ENCODE data around the gene GTF2IRD1.
"Not testable (repeated sequence)": the region's sequence is repeated elsewhere in the genome, so short reads cannot be mapped to it uniquely, and the experiment has no call there.

GTF2IRD1 gene

DNA sequence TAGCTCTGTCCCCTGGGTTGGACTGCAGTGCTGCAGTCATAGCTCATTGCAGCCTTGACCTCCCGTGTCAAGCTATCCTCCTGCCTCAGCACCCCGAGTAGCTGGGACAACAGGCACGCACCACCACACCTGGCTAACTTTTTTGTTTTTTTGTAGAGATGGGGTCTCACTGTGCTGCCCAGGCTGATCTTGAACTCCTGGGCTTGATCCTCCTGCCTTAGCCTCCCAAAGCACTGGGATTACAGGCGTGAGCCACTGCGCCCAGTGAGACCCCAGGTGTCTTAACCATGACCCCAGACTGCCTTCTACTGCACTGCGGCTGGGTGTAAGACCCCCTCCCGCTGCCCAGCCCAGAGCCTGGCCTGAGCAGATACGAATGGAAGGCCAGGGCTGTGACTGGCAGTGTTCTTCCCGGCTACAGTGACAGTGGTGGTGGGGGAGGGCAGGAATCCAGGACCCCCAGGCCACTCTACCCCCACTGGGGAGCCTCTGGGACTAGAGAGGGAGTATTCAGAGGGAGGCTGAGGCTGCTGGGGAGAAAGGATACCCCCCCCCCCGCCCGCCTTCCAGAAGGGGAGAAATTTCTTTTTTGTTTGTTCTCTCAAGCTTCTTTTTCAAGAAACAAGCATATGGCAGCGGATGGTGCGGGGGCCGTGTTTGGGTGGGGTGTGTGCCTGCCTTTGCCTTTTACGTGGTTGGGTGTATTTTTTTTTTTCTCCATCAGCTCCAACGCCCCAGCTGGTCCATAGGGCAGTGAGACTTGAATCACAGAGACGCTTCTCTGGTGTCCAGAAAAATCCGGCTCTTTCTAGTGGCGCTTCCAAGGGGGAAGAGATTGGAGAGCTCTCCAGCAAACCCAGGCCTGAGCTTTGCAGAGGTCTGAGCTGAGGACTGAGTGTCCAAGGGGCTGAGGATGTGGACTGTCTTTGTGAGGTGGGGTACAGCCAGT is 36.6 kb downstream of the GTF2IRD1 start:
- no peak for DNase-seq (ENCODE audit: low read depth in 2 of 2)

DNA sequence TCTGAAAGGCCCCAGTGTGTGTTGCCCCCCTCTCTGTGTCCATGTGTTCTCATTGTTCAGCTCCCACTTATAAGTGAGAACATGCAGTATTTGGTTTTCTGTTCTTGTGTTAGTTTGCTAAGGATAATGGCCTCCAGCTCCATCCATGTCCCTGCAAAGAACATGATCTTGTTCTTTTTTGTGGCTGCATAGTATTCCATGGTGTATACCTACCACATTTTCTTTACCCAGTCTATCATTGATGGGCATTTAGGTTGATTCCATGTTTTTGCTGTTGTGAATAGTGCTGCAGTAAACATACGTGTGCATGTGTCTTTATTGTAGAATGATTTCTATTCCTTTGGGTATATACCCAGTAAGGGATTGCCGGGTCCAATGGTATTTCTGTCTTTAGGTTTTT is 37.8 kb downstream of the GTF2IRD1 start:
- not testable (repeated sequence) for DNase-seq (ENCODE audit: low read depth in 2 of 2)

- no peak for DNase-seq (ENCODE audit: low read depth in 2 of 2)
Observed at GRCh38 chr7:74493295-74493694, 39.6 kb downstream of the GTF2IRD1 start.

DNA sequence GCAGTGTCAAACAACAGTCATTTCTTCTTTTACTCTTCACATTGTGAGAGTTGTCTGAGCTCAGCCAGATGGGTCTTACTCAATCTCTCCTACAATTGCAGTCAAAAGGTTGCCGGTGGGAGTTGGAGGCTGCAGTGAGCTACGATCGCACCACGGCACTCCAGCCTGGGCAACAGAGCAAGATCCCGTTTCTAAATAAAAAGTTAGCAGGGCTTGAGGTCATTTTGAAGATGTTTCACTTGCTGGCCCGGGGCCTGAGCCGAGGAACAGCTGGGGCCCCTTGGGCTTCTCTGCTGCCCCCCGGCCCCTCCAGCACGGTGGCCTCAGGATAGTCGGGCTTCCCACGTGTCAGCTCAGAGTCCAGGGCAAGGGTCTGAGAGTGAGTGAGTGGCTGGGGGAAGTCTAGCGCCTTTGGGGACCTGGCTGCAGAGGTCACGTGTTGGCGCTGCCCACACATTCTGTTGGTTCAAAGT is 40.4 kb downstream of the GTF2IRD1 start:
- DNase-seq (ENCODE audit: low read depth in 2 of 2) = no peak

DNA sequence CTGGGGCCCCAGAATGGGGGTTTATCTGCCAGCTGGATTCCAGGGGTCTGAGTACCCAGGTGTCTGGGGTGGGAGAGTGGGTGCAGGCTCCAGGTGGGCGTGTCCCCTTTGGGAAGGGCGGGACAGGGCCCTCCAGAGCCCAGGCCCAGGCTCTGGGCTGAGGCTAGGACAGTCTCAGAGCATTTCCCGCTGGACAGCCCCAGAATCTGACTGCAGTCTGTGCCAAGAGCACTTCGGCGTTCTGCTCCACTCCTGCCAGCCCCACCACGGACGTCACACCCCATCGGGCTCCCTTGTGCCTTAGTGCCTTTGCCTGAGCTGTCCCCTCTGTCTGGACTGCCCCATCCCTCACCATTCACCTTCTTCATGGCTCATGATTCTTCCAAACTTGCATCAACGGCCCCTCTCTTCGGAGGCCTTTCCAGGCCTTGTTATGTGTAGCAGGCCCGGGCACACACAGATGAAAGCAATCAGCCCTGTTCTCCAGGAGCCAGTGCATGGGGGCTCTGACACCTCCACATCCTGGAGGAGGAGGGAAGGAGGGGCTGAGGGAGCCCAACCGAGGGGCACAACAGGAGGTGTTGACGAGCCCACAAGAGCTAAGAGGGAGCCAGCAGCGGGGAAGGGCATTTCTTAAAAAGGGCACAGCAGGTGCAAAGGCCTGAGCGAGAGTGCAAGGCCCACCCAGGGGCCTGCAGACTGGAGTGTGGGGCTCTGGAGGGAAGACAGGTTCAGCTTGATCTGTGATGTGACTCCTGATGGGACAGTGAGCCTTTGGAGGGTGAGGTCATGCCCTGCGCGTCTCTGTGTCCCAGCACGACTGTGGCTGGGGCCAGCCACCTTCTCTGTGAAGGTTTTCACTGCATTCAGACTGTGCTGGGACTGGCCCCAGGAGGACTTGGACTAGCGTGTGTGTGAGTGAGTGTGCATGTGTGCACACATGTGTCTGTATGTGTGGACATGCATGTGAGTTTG is 41.7 kb downstream of the GTF2IRD1 start:
- DNase-seq (ENCODE audit: low read depth in 2 of 2) = no peak

DNA sequence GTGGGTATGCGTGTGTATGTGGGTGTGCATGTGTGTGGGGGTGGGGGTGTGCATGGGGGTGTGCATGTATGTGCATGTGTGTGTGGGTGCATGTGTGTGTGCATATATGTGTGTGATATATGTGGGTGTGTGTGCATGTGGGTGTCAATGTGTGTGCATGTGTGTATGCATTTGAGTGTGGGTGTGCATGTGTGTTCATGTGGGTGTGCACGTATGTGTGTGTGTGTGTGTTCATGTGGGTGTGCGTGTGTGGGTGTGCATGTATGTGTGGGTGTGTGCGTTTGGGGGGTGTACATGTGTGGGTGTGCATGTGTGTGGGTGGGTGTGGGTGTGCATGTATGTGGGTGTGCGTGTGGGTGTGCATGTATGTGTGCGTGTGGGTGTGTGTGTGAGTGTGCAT is 42.6 kb downstream of the GTF2IRD1 start:
- no peak for DNase-seq (ENCODE audit: low read depth in 2 of 2)

GRCh38 chr7:74496773-74497172 is 43.1 kb downstream of the GTF2IRD1 start:
- DNase-seq (ENCODE audit: low read depth in 2 of 2) = not testable (repeated sequence)

DNA sequence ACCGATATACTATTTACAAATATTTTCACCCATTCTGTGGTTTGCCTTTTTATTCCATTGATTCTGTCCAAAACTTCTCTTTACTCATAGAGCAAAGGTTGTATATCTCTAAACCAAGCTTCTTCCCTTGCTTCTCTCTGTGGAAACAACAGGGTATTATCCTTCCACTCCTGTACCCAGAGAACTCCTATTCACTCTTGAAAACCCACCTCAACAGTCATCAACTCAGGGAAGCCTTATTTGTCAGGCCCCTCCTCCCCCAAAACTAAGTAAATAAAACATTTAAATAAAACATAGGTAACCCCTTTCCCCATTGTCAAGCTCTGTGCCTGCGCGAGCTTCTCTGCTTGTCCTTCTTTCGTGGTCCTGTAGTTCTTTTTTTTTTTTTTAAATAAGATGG is 44.6 kb downstream of the GTF2IRD1 start:
- no peak for DNase-seq (ENCODE audit: low read depth in 2 of 2)

DNA sequence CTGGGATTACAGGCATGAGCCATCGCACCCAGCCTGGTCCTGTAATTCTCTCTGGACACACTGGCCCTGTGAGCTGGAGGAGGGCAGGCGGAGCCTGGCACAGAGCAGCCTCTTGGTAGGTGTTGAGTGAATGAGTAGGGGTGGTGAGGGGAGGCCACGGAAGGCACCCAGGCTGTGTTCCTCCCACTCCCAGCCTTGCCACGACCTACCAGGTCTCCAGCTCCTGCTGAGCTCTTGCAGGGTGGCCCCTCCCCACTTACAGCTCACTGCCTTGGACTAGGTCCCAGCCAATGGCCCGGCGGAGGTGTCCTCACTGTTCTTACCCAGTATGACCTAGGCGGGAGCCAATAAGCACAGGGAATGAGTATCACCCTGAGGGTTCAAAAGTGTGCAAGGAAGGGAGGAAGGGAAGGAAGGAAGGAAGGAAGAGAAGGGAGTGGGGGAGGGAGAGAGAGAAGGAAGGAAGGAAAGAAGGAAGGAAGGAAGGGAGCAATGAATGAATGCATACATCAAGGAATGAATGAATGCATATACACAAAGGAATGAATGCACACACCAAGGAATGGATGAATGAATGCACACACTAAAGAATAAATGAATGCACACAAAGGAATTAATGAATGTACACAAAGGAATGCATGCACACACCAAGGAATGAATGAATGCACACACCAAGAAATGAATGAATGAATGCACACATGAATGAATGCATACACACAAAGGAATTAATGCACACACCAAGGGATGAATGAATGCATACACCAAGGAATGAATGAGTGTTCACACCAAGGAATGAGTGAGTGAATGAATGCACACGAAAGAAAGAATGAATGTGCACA is 45.5 kb downstream of the GTF2IRD1 start:
- no peak for DNase-seq (ENCODE audit: low read depth in 2 of 2)

- DNase-seq (ENCODE audit: low read depth in 2 of 2) = no peak
Observed at GRCh38 chr7:74499835-74500388, 46.2 kb downstream of the GTF2IRD1 start.

DNA sequence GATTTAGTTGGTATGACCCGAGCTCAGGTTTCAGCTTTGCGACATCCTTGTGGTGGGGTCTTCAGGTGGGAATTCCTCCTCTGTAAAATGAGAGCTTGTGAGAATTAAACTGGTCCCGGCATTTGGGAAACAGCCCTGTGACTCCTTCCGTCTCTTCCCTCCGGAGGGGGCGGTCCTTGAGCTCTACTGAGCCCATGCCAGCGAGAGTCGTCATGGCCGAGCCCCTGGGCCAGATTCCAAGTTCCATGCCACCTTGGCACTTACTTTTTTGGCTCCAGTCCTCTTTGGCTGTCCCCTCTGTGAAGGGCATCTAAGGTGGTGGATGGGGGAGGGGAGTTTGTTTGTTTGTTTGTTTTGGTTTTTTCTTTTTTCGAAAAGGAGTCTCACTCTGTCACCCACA is 47.6 kb downstream of the GTF2IRD1 start:
- DNase-seq (ENCODE audit: low read depth in 2 of 2) = no peak

DNA sequence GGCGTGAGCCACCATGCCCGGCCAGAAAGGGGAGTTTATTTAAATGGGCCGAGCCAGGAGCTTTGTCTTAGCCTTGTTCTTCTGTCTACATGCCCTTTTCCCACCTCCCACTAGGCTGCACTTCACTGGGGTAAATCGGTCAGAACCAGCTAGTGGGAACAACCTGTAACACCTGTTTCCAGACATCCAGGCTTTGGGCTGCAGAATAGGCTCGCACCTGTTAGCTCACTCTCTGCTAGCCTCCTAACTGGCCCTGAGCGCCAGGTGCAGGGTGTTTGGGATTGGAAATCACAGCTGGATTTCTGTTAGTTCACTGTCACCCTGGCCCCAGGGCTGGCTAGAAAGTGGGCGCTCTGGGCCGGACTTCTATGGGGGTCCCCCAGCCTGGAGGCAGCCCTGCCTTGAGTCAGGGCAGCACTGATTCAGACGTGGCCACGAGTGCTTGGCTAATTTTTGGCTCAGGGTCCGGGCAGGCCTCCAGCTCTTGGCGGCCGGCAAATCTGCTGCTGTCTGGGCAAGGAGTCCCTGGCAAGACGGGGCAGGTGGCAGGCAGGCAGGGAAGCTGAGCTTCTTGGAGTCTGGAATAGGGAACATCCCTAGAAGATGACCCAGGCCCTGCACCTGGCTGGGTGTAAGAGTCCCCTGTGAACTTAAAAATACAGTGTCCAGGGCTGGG is 48.6 kb downstream of the GTF2IRD1 start:
- DNase-seq (ENCODE audit: low read depth in 2 of 2) = no peak

GRCh38 chr7:74503061-74503460 is 49.4 kb downstream of the GTF2IRD1 start:
- DNase-seq (ENCODE audit: low read depth in 2 of 2) = no peak

DNA sequence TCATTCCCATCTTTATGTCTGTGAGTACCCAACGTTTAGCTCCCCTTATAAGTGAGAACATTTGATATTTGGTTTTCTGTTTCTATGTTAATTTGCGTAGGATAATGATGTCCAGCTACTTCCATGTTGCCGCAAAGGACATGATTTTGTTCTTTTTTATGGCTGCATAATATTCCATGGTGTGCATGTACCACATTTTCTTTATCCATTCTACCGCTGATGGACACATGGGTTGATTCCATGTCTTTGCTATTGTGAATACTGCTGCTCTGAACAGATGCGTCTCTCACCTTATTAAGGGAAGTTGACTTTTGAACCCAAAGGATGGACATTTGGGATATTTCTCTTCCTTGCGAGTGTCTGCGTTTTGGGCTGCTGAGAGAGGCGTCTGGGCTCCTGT is 50.2 kb downstream of the GTF2IRD1 start:
- no peak for DNase-seq (ENCODE audit: low read depth in 2 of 2)

DNA sequence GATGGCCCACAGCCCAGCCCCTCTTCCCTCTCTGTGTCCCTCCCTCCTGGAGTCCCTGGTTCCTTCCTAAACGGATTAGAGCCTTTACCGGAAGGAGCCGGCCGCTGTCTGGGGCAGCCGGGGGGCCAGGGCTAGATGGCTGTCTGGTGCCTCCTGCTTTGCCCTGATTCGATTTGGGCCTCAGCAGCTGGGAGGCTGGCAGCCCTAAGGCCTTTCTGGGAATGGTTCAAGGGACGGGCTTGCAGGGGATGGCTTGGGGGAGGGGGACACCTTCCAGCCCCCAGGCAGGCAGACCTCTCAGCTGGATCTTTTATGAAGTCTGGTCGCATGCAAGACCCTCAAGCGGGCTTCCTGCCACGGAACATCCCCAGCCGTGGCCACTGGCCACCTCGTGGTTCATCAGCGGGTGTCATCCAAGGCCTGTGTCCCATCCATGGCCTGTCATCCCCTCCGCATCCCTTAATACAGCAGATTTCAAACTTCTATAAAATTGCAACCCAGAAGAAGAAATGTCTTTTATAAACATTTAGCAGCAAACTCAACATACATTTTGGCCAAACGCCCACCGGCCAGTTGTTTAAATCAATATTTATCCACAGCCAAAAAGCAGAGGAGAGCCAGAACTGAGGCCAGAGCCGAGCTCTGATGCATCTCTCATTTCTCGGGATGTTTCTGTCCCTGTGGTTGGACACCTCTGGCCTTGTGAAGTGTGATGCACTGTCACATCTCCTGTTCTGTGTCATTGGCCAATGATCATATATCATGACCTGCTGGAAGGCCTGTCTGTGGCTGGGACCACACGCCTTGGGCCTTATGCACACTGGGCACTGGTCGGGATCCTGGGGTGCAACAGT is 52.0 kb downstream of the GTF2IRD1 start:
- DNase-seq (ENCODE audit: low read depth in 2 of 2) = no peak

DNA sequence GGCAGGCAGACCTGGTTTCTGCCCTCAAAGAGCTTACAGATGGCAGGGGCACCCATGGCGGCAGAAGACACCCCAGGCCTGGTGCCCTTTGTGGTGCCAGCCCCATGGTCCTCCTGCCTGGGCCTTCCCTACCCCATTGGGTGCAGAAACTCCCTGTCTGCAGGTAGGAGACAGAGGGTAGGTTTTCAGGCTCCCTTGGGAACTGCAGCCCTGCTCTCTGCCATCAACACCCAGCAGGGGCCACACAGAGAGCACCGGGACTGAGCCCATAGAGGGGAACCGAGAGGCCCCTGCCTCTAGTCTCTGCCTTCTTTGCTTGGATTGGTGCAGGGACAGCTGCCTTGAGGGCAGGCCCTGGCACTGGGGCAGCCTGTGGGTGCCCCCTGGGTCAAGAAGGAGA is 52.6 kb downstream of the GTF2IRD1 start:
- DNase-seq (ENCODE audit: low read depth in 2 of 2) = no peak

- DNase-seq (ENCODE audit: low read depth in 2 of 2) = no peak
Observed at GRCh38 chr7:74507538-74508319, 54.0 kb downstream of the GTF2IRD1 start.

DNA sequence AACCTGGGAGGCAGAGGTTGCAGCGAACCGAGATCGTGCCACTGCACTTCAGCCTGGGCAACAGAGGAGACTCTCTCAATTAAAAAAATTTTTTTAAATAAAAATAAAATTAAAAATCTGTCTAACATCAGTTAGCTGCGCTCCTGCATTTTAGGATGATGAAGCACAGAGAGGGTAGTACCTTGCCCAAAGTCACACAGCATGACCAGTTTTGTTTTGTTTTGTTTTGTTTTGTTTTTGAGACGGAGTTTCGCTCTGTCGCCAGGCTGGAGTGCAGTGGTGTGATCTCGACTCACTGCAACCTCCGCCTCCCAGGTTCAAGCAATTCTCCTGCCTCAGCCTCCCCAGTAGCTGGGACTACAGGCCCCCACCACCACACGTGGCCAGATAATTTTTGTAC is 55.7 kb downstream of the GTF2IRD1 start:
- DNase-seq (ENCODE audit: low read depth in 2 of 2) = not testable (repeated sequence)

DNA sequence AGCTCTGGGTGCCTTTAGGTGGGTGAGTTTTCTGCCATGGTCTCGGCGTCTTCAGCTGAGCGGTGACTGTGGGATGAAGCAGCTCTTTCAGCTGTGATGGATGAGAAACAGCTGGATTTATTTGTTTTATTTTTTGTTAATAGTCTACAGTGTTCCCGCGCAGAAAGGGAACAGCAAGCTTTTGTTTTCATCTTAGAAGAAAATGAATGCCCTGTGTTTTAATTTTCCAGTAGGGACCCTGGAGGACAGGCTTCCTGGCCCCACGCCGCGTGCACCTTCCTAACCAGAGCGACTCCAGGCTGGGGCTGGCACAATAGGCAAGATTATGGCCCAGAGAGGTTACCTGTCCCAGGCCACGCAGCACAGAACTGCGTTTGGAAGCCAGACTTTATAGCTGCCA is 57.6 kb downstream of the GTF2IRD1 start:
- no peak for DNase-seq (ENCODE audit: low read depth in 2 of 2)

Data from stimulated activated CD8-positive, alpha-beta memory T cell treated with anti-CD3 and anti-CD28 coated beads, Interleukin-7, amount 100 ng/mL, for 1 hour (primary cell).